Mononuclear cell (primary cell): ENCODE results near the gene RAB24. TPM values are rescaled to one million over a fixed set of nuclear protein-coding genes. Genes with fewer than 3 reads are reported as not detected.
A peak's percentile ranks its signal among the peaks of the same experiment; 100 is the strongest.
"Not testable (repeated sequence)": the region's sequence is repeated elsewhere in the genome, so short reads cannot be mapped to it uniquely, and the experiment has no call there.

ENCODE experiments used
- H3K27me3 ChIP-seq: 2 replicates; pipeline ENCODE4 v1.6.0; 2011; ENCODE audit warnings: low read length, control low read depth; ENCODE audit not compliant: insufficient read depth
- H3K4me1 ChIP-seq: 2 replicates; pipeline ENCODE4 v1.5.1; 2011; ENCODE audit warnings: mild to moderate bottlenecking, low read length, control low read depth; ENCODE audit not compliant: insufficient read depth
- H3K4me3 ChIP-seq: 2 replicates; pipeline ENCODE4 v1.5.1; 2011; ENCODE audit warnings: mild to moderate bottlenecking, low read length, moderate library complexity
- H3K9me3 ChIP-seq: 2 replicates; pipeline ENCODE4 v1.5.1; 2011; ENCODE audit warnings: low read depth, mild to moderate bottlenecking, control low read depth, low read length
- total RNA-seq: library from RNA; depleted of rRNA; stranded (reverse); fragments of >200 nt; gene quantifications from one replicate; pipeline ENCODE4 v1.2.3, GENCODE V29; 2012

RAB24 gene
- 20.1 TPM for total RNA-seq

GRCh38 chr5:177303121-177303924 is at the start of gene RAB24, which contains the start of gene PRELID1:
Gene RAB24, minus strand, starts transcription at chr5:177303719. Its CDS starts 431 bp downstream, at chr5:177303288.
Gene PRELID1, plus strand, starts transcription at chr5:177303799. Its CDS starts 187 bp downstream, at chr5:177303986.
- no peaks in the 10 kb centered on the region for H3K27me3 ChIP-seq
- no peaks in the 10 kb centered on the region for H3K9me3 ChIP-seq
- peak within 1 kb of the TSS; percentile 75 for H3K4me3 ChIP-seq
- H3K4me1 ChIP-seq = peaks cover 87% of the 10 kb centered on the region

- H3K9me3 ChIP-seq = no peaks in the 10 kb centered on the region
- peaks cover 87% of the 10 kb centered on the region for H3K4me1 ChIP-seq
- H3K4me3 ChIP-seq = no peak overlapping the region
- H3K27me3 ChIP-seq = no peaks in the 10 kb centered on the region
Observed at GRCh38 chr5:177353093-177353492, 49.6 kb upstream of the RAB24 start.

- peaks cover 87% of the 10 kb centered on the region for H3K4me1 ChIP-seq
- H3K27me3 ChIP-seq = no peaks in the 10 kb centered on the region
- no peaks in the 10 kb centered on the region for H3K9me3 ChIP-seq
- peak within 1 kb of the TSS; percentile 66 for H3K4me3 ChIP-seq
Observed at GRCh38 chr5:177351392-177352329, 48.1 kb upstream of the RAB24 start, which contains the start of gene LMAN2. Gene LMAN2, minus strand, starts transcription at chr5:177351668. Its CDS starts 21 bp downstream, at chr5:177351647.

GRCh38 chr5:177350776-177351391 is 47.4 kb upstream of the RAB24 start:
- Histone ChIP-seq H3K4me1 (peaks cover 81% of the 10 kb centered on the region), H3K9me3 (no peaks in the 10 kb centered on the region), H3K4me3 (peak overlapping the region; percentile 66), H3K27me3 (no peaks in the 10 kb centered on the region)

GRCh38 chr5:177349762-177350161 is 46.2 kb upstream of the RAB24 start:
- H3K9me3 ChIP-seq = no peaks in the 10 kb centered on the region
- peaks cover 70% of the 10 kb centered on the region for H3K4me1 ChIP-seq

GRCh38 chr5:177349362-177349647 is 45.8 kb upstream of the RAB24 start:
- Histone ChIP-seq H3K27me3 (no peaks in the 10 kb centered on the region), H3K9me3 (no peaks in the 10 kb centered on the region), H3K4me1 (peaks cover 65% of the 10 kb centered on the region), H3K4me3 (no peak overlapping the region)

More at GRCh38 chr5:177349762-177350161, 46.2 kb upstream of the RAB24 start:
- H3K4me3 ChIP-seq = no peak overlapping the region
- no peaks in the 10 kb centered on the region for H3K27me3 ChIP-seq

GRCh38 chr5:177347699-177348098 is 44.2 kb upstream of the RAB24 start:
- no peaks in the 10 kb centered on the region for H3K27me3 ChIP-seq
- H3K4me3 ChIP-seq = no peak overlapping the region
- H3K4me1 ChIP-seq = peaks cover 51% of the 10 kb centered on the region
- H3K9me3 ChIP-seq = no peaks in the 10 kb centered on the region

GRCh38 chr5:177346820-177347219 is 43.3 kb upstream of the RAB24 start:
- Histone ChIP-seq H3K4me3 (no peak overlapping the region), H3K4me1 (peaks cover 42% of the 10 kb centered on the region), H3K9me3 (no peaks in the 10 kb centered on the region), H3K27me3 (no peaks in the 10 kb centered on the region)

- Histone ChIP-seq H3K4me1 (peaks cover 29% of the 10 kb centered on the region), H3K9me3 (no peaks in the 10 kb centered on the region), H3K4me3 (no peak overlapping the region), H3K27me3 (no peaks in the 10 kb centered on the region)
Observed at GRCh38 chr5:177344891-177345290, 41.4 kb upstream of the RAB24 start.

- no peaks in the 10 kb centered on the region for H3K9me3 ChIP-seq
- H3K4me1 ChIP-seq = peaks cover 29% of the 10 kb centered on the region
- no peak overlapping the region for H3K4me3 ChIP-seq
- H3K27me3 ChIP-seq = no peaks in the 10 kb centered on the region
Observed at GRCh38 chr5:177343777-177344176, 40.3 kb upstream of the RAB24 start.

GRCh38 chr5:177343000-177343399 is 39.5 kb upstream of the RAB24 start:
- not testable (repeated sequence) for H3K4me3 ChIP-seq, H3K27me3 ChIP-seq, H3K9me3 ChIP-seq
- H3K4me1 ChIP-seq = peaks cover 29% of the 10 kb centered on the region

- no peaks in the 10 kb centered on the region for H3K9me3 ChIP-seq
- peaks cover 17% of the 10 kb centered on the region for H3K4me1 ChIP-seq
- no peaks in the 10 kb centered on the region for H3K27me3 ChIP-seq
- no peak overlapping the region for H3K4me3 ChIP-seq
Observed at GRCh38 chr5:177339107-177339638, 35.7 kb upstream of the RAB24 start.

GRCh38 chr5:177338251-177339106 is 35.0 kb upstream of the RAB24 start:
- H3K9me3 ChIP-seq = no peaks in the 10 kb centered on the region
- H3K4me1 ChIP-seq = peaks cover 17% of the 10 kb centered on the region
- no peaks in the 10 kb centered on the region for H3K27me3 ChIP-seq
- no peak overlapping the region for H3K4me3 ChIP-seq
